Astrocyte of the cerebellum (primary cell): ENCODE measurements around the gene KIF26A.
"Not testable (repeated sequence)": the region's sequence is repeated elsewhere in the genome, so short reads cannot be mapped to it uniquely, and the experiment has no call there.

Experiments used
- DNase-seq: peaks from one replicate; pipeline ENCODE4 v3.0.0-alpha.2; 2011; ENCODE audit warnings: low read depth
- H3K4me3 ChIP-seq: 2 replicates; pipeline ENCODE4 v1.5.1; 2011; ENCODE audit warnings: mild to moderate bottlenecking, low read depth, low read length, moderate library complexity
- CTCF ChIP-seq: IDR thresholded peaks from 2 replicates; pipeline ENCODE4 v1.5.1; 2012; ENCODE audit warnings: low read length, low read depth, moderate library complexity, mild to moderate bottlenecking; ENCODE audit errors: missing control alignments
- in situ Hi-C: cut with HindIII; loops from 2 replicates; pipeline ENCODE4 v1.10.0; 2017; ENCODE audit warnings: low sequenced_read_pairs

The KIF26A gene

GRCh38 chr14:104221636-104222369, 83.4 kb downstream of the KIF26A start:
- in situ Hi-C loops, result no loop called here
- no peak overlapping the region for H3K4me3 ChIP-seq
- no peak for DNase-seq
- TF ChIP-seq CTCF, result no peak

DNA sequence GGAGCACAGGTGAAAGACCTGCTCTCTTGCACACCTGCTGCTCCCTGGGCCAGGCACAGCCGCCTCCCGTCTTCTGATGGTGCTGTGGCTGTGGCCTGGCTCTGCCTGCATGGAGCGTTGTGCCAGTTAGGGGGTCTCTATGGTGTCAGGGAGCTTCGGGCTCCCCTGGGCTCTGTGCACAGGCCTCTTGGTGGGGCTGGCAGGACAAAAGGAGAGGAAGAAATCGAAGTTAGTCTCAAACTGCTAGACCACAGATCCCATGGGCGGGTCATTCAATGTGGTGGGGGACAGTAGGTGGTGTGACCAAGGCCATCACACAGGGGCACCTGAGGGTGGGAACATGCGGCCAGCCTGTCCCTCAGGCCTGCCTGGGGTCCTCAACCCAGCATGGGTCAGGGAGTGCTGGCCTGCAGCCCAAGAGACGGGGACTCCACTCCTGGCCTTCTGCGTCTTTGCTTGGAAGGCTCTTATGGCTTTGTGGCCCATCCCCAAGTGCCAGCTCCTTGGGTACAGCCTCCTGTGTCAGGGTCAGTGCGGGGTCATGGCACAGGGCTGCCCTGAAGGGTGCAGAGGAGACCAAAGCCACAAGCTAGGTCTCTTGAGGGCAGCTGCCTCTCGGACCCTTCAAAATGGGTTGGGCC, 84.1 kb downstream of the KIF26A start:
- H3K4me3 ChIP-seq, result no peak overlapping the region
- DNase-seq, result no peak
- in situ Hi-C loops, result no loop called here

GRCh38 chr14:104223101-104224041, 85.0 kb downstream of the KIF26A start:
- in situ Hi-C loops, result no loop called here
- no peak for TF ChIP-seq CTCF
- no peak for DNase-seq
- H3K4me3 ChIP-seq, result no peak overlapping the region

More for the DNA sequence above, 84.1 kb downstream of the KIF26A start:
- TF ChIP-seq CTCF, result no peak

DNA sequence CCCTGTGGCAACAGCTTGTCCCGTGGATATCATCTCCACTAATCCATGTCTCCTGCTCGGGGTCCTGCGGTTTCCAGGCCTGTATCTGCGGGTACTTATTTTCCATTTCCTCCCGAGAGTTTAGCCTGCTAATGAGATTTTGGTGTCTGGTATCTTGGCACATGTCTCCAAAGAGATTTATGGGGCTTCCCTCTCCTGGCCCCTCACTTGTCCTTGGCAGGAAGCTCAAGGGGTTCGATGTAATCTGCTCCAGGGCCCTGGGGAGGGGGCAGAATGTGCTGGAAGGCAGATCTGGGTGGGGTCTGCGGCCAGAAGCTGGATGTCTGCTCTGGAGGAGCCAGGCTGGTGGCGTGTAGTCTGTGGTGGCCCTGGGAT, 85.7 kb downstream of the KIF26A start:
- DNase-seq, result no peak
- H3K4me3 ChIP-seq, result no peak overlapping the region
- no peak for TF ChIP-seq CTCF
- in situ Hi-C loops, result no loop called here

GRCh38 chr14:104224506-104225277, 86.3 kb downstream of the KIF26A start:
- no peak overlapping the region for H3K4me3 ChIP-seq
- no peak for DNase-seq

DNA sequence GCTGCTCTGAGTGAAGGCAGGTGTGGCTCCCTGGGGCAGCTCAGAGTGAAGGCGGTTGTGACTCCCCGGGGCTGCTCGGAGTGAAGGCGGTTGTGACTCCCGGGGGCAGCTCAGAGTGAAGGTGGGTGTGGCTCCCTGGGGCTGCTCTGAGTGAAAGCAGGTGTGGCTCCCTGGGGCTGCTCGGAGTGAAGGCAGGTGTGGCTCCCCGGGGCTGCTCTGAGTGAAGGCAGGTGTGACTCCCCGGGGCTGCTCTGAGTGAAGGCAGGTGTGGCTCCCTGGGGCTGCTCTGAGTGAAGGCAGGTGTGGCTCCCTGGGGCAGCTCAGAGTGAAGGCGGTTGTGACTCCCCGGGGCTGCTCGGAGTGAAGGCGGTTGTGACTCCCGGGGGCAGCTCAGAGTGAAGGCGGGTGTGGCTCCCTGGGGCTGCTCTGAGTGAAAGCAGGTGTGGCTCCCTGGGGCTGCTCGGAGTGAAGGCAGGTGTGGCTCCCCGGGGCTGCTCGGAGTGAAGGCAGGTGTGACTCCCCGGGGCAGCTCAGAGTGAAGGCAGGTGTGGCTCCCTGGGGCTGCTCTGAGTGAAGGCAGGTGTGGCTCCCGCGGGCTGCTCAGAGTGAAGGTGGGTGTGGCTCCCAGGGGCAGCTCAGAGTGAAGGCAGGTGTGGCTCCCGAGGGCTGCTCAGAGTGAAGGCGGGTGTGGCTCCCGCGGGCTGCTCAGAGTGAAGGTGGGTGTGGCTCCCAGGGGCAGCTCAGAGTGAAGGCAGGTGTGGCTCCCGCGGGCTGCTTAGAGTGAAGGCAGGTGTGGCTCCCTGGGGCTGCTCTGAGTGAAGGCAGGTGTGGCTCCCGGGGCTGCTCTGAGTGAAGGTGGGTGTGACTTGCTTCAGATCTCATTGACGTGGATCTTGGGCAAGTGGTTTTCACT, 87.1 kb downstream of the KIF26A start:
- in situ Hi-C loops, DNase-seq, H3K4me3 ChIP-seq: not testable (repeated sequence)

More at GRCh38 chr14:104224506-104225277, 86.3 kb downstream of the KIF26A start:
- no peak for TF ChIP-seq CTCF
- in situ Hi-C loops, result no loop called here
